ENCODE results near the gene ADGRG6.

- TF ChIP-seq SP1 (IDR thresholded peaks at IDR 0.05) (no peak), ZNF384 (IDR thresholded peaks at IDR 0.05) (no peak), BHLHE40 (IDR thresholded peaks at IDR 0.05; ENCODE audit: borderline replicate concordance) (no peak)
Observed at GRCh38 chr6:142482249-142482648, 180.4 kb downstream of the ADGRG6 start.

All from HEK293T (cell line).